GM12864 (cell line): ENCODE data around the gene LHX6.

Experiments used
- DNase-seq: peaks from one replicate; pipeline ENCODE4 v3.0.0-alpha.2; 2011; ENCODE audit warnings: low read depth
- H3K4me3 ChIP-seq: 2 replicates; pipeline ENCODE4 v1.5.1; 2011; ENCODE audit warnings: mild to moderate bottlenecking, low read depth, low read length, control low read depth
- CTCF ChIP-seq: IDR thresholded peaks from 2 replicates; pipeline ENCODE4 v1.5.1; 2011; ENCODE audit warnings: low read depth, mild to moderate bottlenecking, moderate library complexity, low read length, control low read depth, inconsistent platforms; ENCODE audit errors: missing control alignments

LHX6 gene

GRCh38 chr9:122201641-122202040 is 27.1 kb downstream of the LHX6 start:
- TF ChIP-seq CTCF = no peak
- no peak overlapping the region for H3K4me3 ChIP-seq
- no peak for DNase-seq

- no peak for TF ChIP-seq CTCF
- DNase-seq = no peak
Observed at GRCh38 chr9:122200960-122201595, 27.7 kb downstream of the LHX6 start.

GRCh38 chr9:122197882-122198281 is 30.9 kb downstream of the LHX6 start:
- no peak for DNase-seq
- H3K4me3 ChIP-seq = no peak overlapping the region
- no peak for TF ChIP-seq CTCF

More at GRCh38 chr9:122200960-122201595, 27.7 kb downstream of the LHX6 start:
- no peak overlapping the region for H3K4me3 ChIP-seq

- no peak for DNase-seq
- no peak overlapping the region for H3K4me3 ChIP-seq
- no peak for TF ChIP-seq CTCF
Observed at GRCh38 chr9:122197426-122197825, 31.3 kb downstream of the LHX6 start.

GRCh38 chr9:122195875-122196274 is 32.9 kb downstream of the LHX6 start:
- no peak overlapping the region for H3K4me3 ChIP-seq
- no peak for TF ChIP-seq CTCF
- DNase-seq = no peak

- no peak for TF ChIP-seq CTCF
- no peak for DNase-seq
- no peak overlapping the region for H3K4me3 ChIP-seq
Observed at GRCh38 chr9:122193651-122194050, 35.1 kb downstream of the LHX6 start.

GRCh38 chr9:122192914-122193525 is 35.7 kb downstream of the LHX6 start:
- no peak for TF ChIP-seq CTCF
- no peak overlapping the region for H3K4me3 ChIP-seq
- no peak for DNase-seq
